Stimulated activated CD8-positive, alpha-beta memory T cell treated with anti-CD3 and anti-CD28 coated beads, Interleukin-15, amount 100 ng/mL, for 24 hours (primary cell): Measurements from ENCODE around the gene KRTAP5-4.
"Not testable (repeated sequence)": the region's sequence is repeated elsewhere in the genome, so short reads cannot be mapped to it uniquely, and the experiment has no call there.

ENCODE experiments used
- DNase-seq: peaks from one replicate; pipeline ENCODE4 v3.0.0-alpha.2; 2020; ENCODE audit warnings: low read depth

KRTAP5-4 gene

DNA sequence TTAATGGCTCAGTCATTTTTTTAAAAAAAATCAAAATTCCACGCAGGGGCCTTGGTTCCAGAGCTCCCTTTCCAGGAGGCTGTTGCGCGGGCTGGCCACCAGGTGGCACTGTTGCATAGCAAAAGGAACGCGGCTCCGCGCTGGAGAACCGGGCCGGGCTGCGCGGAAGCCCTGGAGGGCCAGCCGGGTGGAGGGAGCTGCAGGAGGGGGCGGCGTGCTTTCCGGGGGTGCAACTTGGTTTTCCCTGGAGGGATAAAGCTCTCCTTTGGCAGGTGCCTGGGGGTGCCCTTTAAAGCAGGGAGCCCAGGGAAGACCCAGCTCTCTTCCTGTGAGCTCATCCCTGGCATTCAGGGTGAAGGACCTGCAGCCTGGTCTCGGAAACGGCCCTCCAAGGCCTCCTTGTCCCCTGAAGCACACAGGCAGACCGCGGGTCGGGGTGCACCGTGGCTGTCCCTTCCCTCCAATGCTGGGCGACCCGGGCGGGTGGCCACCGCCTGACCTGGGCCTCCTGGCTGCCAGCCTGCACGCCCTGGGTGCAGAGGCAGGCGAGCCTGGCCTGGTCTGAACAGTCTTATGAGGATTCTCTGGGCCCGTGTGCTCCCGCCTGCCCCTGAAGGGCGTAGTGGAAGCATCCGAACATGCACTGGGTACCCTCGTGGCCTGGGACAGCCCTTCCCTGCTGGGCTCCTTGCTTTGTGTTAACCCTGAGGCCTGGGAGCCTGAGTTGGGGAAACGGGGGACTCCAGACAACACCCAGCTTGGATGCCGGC lies 31.0 kb upstream of the KRTAP5-4 start:
- DNase-seq = peak; percentile 73

DNA sequence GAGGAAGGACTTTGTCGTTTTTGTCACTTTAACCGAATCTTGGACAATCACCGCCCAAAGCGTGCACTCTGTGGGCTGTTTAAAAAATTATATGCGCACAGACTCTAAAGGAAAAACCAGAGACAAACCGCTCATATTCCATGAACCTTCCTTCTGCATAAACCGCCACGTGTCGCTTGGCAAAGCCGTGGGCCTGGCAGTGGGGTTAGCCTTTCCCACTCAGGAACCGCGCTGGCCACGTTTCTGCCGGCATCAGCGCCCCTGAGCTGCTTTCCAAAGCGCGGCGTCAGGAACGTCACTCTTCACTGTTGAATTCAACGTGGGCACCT lies 30.5 kb upstream of the KRTAP5-4 start:
- no peak for DNase-seq

DNA sequence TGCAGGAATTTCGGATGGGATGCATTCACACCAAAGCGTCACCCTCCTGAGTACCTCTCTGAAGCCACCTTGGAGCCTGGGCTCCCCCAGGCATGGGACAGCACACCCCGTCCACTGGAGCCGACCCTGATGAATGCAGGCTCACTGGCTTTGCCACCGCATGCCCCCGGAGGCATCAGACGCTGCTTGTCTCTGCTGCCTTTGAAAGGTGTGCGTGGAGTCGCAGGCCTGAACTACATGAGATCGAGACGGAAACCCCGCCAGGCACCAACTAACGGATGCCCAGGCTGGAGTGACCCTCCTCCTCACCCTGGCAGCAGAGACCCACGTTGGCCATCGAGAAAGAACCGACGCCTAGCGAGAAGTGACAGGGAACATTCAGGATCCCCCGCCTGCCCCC lies 30.1 kb upstream of the KRTAP5-4 start:
- DNase-seq = no peak

DNA sequence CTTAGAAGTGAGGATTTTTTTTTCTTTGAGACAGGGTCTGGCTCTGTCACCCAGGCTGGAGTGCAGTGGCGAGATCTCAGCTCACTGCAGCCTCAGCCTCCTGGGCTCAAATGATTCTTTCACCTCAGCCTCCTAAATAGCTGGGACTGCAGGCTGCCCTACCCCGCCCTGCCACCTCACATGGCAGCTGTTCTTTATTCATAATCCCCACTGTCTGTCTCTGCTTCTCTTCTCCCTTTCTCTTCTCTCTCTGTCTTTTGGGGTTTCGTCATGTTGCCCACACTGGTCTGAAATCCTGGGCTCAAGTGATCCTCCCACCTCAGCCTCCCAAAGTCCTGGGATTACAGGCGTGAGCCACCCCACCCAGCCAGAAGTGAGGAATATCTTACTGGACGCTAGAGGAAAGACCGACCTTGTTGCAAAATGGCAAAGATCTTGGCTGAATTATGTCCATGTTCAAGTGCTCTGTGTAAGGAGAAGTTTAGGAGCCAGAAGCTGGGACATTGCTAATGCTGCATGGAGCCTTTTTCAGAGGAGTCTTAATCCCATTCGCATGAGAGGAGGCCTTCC lies 29.6 kb upstream of the KRTAP5-4 start:
- DNase-seq = no peak

DNA sequence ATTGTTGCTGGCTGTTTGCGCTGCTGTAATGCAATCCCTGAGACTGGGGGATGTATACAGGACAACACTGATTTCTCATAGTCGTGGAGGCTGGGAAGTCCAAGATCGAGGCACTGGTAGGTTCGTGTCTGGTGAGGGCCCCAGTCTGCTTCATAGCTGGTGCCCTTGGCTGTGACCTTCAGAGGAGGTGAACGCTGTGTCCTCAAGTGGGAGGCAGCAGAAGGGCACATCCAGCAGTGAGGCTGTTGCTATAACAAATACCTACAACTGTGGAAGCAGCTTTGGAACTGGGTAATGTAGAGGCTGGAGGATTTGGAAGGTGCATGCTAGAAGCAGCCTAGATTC lies 29.0 kb upstream of the KRTAP5-4 start:
- no peak for DNase-seq

DNA sequence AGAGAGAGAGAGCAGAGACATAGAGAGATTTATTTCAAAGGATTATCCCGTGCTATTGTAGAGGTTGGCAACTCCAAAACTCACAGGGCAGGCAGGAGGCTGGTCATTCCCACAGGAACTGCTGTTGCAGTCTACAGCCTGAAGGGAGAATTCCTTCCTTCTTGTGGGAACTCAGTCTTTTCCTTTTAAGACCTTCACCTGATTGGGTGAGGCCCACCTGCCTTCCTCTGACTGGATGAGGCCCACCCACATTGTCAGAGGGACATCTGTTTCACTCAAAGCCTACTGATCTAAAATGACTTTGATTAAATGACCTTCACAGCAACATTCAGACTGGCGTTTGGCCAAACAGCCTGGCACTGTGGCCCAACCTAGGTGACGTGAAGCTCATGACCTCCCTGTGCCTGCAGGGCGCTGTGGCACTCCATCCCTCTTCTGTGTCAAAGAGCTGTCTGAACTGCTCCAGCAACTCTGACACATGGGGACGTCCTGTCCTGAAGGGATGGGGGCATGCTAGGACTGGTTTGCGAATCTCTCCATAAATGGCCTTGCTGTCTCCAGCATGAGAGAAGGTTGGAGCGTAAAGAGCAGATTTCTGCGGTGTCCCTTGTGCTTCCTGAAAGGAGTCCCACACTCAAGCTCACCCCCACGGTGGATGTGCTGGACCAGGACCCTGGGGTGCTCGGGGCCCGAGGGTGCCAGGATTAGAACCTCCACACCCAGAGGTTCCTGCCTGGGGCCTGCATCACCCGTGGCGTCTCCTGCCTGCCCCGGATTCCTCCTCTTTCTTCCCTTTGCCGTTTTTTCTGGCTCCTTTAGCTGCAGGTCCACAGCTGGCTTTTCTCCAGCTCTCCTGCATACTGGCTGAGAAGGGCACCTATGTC lies 28.3 kb upstream of the KRTAP5-4 start:
- no peak for DNase-seq

DNA sequence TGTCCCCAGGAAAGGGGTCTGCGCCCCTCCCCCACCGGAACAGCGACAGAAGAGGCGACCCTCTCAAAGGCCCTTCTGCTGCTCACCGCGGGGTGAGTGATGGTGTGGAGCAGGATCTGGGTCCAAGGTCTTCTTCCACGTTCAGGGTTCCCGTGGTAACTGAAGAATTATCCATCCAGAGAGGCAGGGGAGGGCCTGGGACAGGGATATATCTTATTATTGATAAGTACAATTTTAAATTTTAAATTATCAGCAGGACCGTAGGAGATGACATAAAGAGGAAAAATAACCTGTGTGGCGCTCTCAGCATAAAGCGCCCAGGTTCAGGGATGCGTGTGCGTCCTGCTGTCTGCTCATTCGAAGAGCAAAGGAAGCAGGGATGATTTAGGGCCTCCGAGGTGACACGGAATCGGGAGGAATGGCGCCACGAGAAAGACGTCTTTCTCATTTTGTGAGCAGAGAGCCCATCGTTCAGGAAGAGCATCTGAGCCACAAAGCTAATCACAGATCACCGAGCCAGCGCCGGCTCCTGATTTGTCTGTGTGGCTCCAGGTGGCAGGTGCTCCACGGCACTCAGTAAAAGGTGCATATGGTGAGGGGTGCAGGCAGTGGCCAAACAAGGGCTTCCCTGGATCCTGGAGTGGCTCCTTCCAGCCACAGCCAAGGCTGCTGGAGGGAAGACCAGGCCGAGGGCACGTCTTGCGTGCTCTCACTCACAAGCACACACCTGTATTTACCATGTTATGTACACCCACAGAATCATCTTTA lies 26.9 kb upstream of the KRTAP5-4 start:
- DNase-seq = no peak

DNA sequence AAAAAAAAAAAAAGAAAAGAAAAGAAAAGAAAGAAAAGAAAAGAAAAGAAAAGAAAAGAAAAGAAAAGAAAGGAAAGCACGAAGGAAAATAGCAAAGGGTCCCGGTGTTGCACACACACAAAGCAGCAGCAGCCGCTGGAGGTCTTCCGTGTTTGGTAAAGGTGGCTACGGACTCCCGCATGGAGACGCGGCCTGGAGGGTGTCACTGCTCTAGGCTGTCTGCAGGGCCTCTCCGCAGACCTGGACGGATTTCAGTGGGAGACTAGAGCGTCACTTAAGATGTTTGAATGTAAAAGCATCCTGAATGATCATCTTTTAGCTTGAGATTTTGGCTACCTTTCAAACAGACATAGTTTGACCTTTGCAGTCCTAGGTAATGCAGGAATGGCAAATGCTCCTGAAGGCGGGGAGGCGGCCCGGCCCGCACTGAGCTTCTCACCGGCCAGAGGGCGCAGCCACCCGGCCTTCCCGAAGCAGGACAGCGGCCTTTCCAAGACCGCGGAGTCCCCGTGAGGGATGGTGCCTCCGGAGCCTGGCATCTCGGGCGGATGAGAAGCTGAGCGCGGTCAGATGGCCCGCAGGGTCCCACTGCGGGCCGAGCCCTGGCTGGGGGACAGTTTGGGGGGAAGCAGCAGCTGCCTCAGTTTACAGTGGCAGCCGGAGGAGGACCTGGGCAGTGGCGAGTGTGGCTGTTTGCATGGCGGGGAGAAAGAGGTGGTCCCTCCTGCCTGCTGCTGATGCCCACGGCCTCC lies 26.1 kb upstream of the KRTAP5-4 start:
- DNase-seq = no peak

DNA sequence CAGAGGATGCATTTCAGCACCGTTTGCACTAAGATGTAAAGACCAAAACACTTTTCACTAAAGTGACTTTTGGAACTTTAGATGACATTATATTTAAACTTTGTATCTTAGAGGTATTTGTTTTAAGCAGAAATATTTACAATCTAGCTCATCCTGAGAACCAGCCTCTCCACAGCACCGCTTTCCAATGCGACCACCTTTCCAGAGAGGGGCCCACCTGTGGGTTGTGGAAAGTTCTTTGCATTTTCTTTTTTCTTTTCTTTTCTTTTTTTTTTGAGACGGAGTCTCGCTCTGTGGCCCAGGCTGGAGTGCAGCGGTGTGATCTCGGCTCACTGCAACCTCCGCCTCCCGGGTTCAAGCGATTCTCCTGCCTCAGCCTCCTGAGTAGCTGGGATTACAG lies 24.6 kb upstream of the KRTAP5-4 start:
- DNase-seq = not testable (repeated sequence)

DNA sequence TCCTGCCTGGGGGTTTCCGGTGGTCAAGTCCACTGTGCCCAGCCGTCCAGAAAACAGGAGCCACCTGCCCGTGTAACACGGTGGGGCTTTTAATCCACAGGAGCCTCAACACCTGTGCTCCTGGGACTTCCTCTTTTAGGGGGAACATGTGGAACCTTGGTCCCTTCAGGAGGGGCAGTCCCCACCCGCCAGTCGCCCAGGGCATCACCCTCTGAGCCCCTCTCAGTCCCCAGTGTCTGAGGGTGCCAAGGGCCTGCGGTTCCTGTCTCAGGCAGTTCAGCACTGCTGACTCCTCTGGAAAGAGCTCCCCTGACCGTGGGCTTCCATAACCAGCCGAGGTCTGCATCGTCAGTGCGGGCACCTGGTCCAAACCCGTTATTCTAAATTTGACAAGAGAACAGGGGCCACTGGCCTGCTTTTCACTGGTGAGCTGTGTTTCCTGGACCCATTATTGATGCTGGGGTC lies 23.5 kb upstream of the KRTAP5-4 start:
- DNase-seq = no peak

DNA sequence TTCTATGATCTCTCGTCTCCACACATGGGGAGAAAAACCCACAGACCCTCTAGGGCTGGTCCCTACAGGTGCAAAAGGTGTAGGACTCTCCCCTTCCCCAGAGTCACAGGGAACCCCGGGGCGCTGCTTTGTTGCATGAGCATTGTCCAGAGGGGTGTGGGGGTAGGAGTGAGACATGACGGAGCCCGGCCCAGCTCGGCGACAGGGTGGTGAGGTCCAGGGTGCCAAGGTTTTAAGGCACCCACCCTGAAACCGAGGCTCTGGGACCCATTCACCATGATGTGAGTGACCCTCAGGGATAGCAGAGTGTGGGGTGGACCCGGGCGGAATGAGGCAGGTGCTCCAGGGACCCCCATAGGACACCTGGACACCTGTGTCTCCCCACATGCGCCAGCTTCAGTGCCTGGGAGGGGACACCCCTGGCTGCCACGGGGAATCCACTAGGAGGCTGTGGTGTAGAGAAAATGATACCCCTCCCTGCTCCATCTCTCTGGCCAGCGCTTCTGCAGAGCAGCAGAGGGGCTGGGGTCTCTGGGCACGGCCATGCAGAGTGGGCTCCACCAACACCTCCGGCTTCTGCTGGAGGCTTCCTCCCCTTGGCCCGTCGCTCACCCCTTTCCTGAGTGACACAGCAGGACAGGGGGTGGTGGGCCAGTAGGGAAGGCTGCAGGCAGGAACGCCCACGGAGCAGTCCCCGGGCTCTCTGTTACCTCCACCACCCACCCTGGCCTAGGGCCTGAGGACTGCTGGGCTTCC lies 22.8 kb upstream of the KRTAP5-4 start:
- DNase-seq = no peak

DNA sequence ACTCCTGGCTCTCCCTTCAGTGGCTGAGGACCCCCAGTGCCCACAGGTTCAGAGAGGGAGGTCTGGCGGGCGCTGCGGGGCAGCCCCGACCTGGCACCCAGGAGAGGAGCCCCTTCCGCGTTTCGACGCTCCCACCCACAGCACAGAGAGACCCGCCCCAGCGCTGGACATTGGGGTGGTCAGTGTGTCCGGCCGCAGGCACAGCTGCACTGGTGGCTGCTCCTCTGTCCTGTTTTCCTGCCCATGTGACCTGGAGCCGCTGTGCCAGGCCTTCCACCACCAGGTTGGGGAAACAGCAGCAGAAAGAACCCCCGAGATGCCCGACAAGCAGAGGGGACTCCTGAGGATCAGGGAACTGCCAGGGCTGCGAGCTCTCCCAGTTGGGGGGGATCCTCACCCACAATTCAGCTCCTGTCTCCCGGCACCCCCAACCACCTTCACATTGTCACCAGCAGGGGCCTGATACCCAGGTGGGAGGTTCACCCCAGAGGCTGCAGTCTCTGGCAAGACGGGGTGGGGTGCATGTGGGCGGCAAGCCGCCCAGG lies 21.3 kb upstream of the KRTAP5-4 start:
- no peak for DNase-seq

DNA sequence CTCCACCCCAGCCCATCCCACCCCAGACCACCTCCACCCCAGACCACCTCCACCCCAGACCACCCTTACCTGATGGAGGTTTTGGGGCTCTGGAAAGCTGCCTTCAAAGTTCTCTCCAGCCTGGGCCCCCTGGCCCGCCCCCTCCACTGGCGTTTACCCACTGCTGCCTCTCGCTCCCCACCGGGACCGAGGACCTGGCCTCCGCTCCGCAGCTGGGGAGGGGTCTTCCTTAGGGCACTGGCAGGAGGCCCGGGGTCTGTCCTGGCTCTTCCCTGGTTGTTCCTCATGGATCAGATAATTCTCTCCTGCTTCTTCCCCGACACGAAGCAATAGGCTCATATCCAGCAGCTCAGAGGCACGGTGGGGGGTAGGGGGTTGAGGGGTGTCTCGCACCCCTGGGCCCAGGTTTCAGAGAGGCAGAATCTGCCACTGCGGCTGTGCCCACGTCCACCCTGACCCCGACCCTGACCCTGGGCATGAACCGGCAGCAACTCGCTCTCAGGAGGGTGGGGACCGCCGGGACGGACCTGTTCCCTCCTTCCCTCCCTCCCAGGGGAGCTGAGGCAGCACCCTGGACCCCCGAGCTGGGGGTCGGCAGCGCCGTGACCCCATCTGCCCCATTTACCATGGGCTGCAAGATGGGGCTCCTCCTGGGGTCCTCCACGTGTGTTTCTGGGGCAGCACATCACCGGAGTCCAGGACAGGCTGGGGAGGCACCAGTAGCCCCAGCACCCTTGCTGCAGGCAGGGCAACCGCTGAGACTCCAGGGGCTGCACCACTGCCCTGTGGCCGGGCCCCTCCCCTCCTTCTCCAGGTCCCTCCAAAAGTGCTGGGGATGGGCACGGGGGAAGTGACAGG lies 20.6 kb upstream of the KRTAP5-4 start:
- no peak for DNase-seq

DNA sequence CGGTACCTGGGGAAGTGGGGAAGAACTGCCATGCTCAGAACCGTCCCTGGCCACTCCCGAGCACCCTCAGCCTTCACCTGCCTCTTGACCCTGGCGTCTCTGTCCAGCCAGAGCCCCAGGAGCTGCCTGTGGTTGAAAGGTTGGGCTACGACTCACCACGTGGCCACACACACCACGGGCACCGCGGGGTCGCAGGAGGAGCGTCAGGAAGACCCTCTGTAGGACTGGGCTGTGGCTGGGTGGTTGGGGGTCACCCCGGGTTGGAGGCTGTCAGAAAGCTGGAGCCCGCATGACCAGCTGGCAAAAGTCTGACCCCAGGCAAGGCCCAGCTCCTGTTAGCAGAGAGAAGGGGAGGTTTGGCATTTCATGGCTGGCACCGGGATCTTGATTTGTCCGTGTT lies 19.2 kb upstream of the KRTAP5-4 start:
- no peak for DNase-seq

DNA sequence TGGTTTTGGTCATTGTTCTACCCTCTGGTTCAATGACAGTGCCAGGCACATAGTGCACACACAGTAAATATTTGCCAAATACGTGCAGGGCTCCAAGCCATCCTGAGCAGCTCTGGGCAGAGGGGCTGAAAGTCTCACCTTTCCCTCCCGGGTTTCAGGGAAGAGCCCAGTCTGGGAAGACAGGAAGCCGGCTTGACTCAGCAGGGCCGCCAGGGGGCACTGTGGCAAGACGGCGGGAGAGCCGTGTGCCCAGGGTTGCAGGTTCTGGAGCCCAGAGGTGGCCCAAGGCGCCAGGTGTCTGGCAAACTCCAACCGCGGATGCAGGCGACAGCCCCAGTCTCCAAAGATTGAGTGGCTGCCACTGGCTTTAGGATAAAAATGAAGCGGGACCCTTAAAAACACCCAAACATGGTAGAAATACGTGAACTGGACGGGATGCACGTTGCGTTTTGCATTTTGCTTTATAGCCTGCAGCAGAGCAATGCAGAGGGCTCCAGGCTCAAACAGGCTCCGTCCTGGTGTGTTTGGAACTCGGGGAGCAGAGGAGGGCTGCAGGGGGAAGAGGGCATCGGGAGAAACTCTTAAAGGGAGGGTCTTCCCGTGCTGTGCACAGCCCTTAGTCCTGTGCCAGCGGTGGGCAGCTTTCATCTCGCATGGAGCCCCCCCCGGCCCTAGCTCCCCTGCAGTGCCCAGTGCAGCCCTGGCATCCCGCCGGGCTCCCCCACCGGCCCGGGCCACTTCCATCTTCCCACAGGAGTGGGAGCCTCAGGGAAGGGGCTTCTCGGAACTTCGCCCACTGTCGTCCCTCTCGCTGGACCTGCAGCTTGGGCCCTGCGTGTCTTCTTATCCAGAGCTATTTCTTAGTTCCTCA lies 18.4 kb upstream of the KRTAP5-4 start:
- no peak for DNase-seq

DNA sequence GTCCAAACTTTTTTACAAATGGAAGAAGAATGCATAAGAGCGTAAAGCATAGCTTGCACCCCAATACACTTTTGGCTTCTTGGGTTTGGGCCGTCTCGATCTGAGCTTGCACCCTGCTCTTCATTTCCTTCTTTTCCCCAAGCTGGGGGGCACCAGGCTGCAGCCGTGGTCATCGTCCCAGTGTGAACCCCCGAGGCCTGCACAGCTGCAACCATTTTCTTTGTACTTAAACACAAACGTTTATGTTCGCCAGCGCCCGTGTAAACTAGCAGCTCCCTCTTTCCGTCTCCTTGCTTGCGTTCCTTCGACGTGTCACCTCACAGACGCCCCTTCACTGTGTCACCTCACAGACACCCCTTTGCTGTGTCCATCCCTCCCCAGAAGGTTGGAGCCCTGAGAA lies 17.7 kb upstream of the KRTAP5-4 start:
- DNase-seq = no peak

DNA sequence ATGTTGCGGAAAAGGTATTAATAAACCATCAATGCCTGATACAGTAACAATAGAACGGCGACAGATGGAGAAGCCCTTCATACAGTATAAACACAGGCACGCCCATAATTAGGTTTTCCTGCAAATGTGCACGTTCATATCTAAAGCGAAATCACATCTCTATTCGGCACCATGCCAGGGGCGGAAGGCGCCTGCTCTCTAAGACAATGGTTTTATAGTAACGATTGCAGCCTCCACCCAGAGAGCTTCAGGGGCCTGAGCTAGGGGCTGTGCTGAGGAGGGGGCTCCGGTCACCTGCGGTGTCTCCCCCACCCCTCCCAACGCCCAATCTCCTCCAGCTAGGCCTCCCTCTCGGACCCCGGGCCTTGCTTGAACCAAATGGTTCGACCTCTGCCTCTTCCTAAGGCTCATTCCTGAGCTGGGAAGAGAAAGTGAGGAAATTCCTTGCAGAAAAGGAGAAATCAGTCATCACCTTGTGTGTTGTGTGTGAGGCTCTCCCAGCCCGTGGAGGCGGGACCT lies 17.2 kb upstream of the KRTAP5-4 start:
- no peak for DNase-seq

DNA sequence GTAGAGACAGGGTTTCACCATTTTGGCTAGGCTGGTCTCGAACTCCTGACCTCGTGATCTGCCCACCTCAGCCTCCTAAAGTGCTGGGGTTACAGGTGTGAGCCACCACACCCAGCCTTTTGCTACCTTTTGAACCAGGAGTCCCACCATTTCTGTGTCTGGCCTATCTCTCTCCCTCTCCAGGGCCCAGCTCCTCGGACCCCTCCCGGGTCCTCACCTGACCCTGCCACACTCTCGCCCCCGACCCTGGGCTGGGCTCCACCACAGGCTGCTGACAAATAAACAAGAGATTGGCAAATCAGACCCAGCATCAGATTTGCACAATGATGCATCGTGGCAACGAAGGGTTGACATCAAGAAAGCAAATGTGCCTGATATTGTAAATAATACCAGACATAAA lies 16.4 kb upstream of the KRTAP5-4 start:
- no peak for DNase-seq
